ENCODE data around the gene CDC42EP2. TPM values are rescaled to one million over a fixed set of nuclear protein-coding genes. Genes with fewer than 3 reads are reported as not detected.

The CDC42EP2 gene
- polyA plus RNA-seq, 1 experiment = 23.2 TPM

DNA sequence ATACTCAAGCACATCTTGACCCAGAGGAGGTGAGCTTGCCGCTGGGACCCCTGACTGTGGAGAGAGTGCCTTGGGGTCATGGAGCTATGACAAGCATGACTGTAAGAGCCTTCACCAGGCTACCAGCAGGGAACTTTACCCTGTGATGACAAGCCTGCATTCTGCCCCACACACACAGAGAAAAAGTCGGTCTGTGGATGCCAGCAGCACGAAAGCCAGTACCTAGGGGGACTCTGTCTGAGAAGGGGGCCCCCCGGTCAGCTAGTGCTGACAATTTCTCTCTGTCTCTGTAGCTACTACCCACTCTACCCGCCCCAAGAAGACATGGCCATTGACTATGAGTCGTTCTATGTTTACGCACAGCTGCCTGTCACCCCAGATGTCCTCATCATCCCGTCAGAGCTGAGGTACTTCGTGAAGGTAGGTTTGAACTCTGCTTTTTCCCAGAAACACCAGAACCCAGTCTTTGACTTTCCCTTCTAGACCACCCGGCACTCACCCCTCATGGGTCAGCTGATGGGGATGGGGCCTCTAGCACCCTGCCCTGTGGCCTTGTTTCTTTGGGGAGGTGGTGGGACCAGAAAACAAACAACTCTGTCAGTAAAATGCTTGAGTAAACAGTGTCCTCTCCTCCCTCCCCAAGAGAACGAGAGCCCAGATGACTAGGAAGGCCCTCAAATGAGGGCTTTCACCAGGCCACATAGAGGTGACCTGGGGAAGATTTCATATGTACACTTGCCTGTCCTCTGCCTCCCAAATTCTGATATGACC lies 18.9 kb upstream of the CDC42EP2 start:
- Histone ChIP-seq H3K36me3 (ENCODE audit: control insufficient read depth, insufficient read depth, low read length) (no peaks in the 10 kb centered on the region), H3K4me3 (ENCODE audit: low read depth, low read length) (no peak overlapping the region), H3K27me3 (ENCODE audit: control insufficient read depth, insufficient read depth, low read length) (no peaks in the 10 kb centered on the region)
- CTCF ChIA-PET = interaction anchor here (0.6 to 23.0 kb wide), 6 partner anchors 15 to 657 kb away, joined by 3 to 273 read pairs (median 4); partner anchors contain the start of gene CDC42EP2
- POLR2A ChIA-PET = no interaction called here
- TF ChIP-seq, protein P1, sequence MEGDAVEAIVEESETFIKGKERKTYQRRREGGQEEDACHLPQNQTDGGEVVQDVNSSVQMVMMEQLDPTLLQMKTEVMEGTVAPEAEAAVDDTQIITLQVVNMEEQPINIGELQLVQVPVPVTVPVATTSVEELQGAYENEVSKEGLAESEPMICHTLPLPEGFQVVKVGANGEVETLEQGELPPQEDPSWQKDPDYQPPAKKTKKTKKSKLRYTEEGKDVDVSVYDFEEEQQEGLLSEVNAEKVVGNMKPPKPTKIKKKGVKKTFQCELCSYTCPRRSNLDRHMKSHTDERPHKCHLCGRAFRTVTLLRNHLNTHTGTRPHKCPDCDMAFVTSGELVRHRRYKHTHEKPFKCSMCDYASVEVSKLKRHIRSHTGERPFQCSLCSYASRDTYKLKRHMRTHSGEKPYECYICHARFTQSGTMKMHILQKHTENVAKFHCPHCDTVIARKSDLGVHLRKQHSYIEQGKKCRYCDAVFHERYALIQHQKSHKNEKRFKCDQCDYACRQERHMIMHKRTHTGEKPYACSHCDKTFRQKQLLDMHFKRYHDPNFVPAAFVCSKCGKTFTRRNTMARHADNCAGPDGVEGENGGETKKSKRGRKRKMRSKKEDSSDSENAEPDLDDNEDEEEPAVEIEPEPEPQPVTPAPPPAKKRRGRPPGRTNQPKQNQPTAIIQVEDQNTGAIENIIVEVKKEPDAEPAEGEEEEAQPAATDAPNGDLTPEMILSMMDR (IDR thresholded peaks at IDR 0.05; ENCODE audit: insufficient read depth, low read depth, low read length) = no peak
- DNase-seq (ENCODE audit: low read depth) = no peak

DNA sequence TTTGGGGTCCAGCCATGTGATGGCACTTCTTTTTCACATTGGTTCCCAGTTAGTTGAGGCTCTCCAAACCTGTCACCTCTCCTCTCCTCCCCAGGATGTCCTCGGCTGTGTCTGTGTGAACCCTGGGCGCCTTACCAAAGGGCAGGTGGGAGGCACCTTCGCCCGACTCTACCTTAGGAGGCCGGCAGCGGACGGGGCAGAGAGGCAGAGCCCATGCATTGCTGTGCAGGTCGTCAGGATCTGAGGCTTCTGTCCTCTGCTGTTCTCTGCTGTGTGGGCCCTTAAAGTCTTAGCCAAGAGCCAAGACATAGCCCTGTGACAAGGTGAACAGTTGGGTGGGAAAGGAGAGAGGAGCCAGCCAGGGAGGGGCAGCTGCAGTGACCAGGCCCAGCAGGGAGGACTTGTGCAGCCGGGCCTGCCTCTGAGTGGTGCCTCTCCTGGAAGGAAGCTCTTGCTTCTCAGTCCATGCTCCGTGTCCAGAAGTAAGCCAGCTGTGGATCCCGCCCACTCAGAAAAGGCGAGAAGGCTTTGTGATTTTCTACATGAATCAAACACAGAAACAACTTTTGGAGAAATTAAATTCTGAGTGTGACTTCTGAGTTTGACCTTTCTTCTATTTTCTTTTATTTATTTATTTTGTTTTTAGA lies 17.5 kb upstream of the CDC42EP2 start:
- DNase-seq (ENCODE audit: low read depth) = no peak
- ChIA-PET POLR2A (no interaction called here), CTCF (interaction anchor here (1.8 to 23.0 kb wide), 3 partner anchors 14 to 19 kb away, joined by 7 to 273 read pairs (median 12); partner anchors contain the start of gene CDC42EP2)
- TF ChIP-seq, protein P1 (IDR thresholded peaks at IDR 0.05; ENCODE audit: insufficient read depth, low read depth, low read length) = no peak
- Histone ChIP-seq H3K36me3 (ENCODE audit: control insufficient read depth, insufficient read depth, low read length) (no peaks in the 10 kb centered on the region), H3K4me3 (ENCODE audit: low read depth, low read length) (no peak overlapping the region), H3K27me3 (ENCODE audit: control insufficient read depth, insufficient read depth, low read length) (no peaks in the 10 kb centered on the region)

DNA sequence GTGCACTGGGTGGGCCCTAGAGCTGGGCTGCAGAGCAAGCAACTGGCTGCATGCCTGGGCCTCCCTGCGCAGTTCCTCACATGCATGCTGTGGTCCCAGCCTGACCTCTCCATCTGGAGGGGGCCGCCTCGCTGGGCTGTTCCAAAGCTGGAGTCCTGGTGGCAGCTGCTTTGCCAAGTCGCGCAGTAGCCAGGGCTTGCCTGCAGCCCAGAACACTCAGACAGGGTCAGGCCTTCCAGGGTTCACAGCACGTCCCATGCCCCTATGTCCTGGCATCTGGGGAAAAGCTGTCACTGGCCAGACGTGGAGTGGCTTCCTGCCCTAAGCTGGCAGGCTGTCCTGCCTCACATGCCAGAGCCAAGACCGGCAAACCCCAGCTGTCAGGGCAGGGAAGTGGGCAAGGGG lies 16.5 kb upstream of the CDC42EP2 start:
- Histone ChIP-seq H3K36me3 (ENCODE audit: control insufficient read depth, insufficient read depth, low read length) (no peaks in the 10 kb centered on the region), H3K4me3 (ENCODE audit: low read depth, low read length) (no peak overlapping the region), H3K27me3 (ENCODE audit: control insufficient read depth, insufficient read depth, low read length) (no peaks in the 10 kb centered on the region)
- ChIA-PET POLR2A (interaction anchor here (0.5 to 0.8 kb wide), 4 partner anchors 12 to 210 kb away, joined by 3 to 5 read pairs (median 5); no protein-coding TSS in a partner anchor), CTCF (interaction anchor here (0.9 to 23.0 kb wide), 7 partner anchors 9 to 36 kb away, joined by 3 to 273 read pairs (median 4); partner anchors contain the start of gene CDC42EP2)
- TF ChIP-seq, protein P1 (IDR thresholded peaks at IDR 0.05; ENCODE audit: insufficient read depth, low read depth, low read length) = no peak
- DNase-seq (ENCODE audit: low read depth) = no peak

DNA sequence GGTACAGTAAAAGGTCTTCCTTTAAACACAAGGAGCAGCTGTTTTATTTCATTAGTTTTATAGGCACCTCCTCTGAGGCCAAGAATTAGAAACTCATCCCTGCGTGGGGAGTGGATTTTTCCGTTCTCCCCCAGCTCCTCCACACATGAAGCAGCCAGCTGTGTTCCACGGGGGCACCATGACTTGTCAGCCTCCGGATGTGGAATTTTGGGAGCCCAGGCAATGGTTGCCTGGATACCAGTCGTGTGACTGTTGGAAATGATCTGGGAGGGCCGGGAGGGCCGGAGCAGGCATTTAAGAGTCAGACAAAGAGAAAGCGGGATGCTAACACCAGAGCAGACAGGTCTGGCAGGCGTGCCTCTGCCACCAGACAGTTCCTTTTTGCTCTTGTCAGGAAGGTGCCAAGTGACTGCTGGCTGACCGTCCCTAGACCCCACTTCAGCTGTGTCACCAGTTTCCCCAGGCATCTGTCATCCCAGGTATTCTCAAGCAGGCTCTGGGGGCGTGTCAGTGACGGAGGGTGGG lies 15.9 kb upstream of the CDC42EP2 start:
- TF ChIP-seq, protein P1 (IDR thresholded peaks at IDR 0.05; ENCODE audit: insufficient read depth, low read depth, low read length) = no peak
- CTCF ChIA-PET = interaction anchor here (1.0 to 23.0 kb wide), 7 partner anchors 9 to 24 kb away, joined by 3 to 273 read pairs (median 4); partner anchors contain the start of gene CDC42EP2
- H3K27me3 ChIP-seq (ENCODE audit: control insufficient read depth, insufficient read depth, low read length) = no peaks in the 10 kb centered on the region
- POLR2A ChIA-PET = interaction anchor here (0.5 to 0.8 kb wide), 3 partner anchors 12 to 209 kb away, joined by 3 to 5 read pairs (median 5); no protein-coding TSS in a partner anchor
- H3K36me3 ChIP-seq (ENCODE audit: control insufficient read depth, insufficient read depth, low read length) = no peaks in the 10 kb centered on the region
- H3K4me3 ChIP-seq (ENCODE audit: low read depth, low read length) = no peak overlapping the region
- peak; percentile 86 for DNase-seq (ENCODE audit: low read depth)

Measured in BJ (cell line).